HUES64 (cell line): ENCODE data around the gene ZNF644.
"Not testable (repeated sequence)": the region's sequence is repeated elsewhere in the genome, so short reads cannot be mapped to it uniquely, and the experiment has no call there.

Source experiments
- H3K27ac ChIP-seq: 2 replicates; pipeline ENCODE4 v1.7.0; 2013; ENCODE audit warnings: low read depth, low read length, inconsistent platforms
- H3K27me3 ChIP-seq: 2 replicates; pipeline ENCODE4 v1.6.1; 2013; ENCODE audit warnings: mild to moderate bottlenecking, low read length; ENCODE audit not compliant: insufficient read depth
- H3K36me3 ChIP-seq: 2 replicates; pipeline ENCODE4 v1.6.1; 2013; ENCODE audit warnings: mild to moderate bottlenecking, low read length; ENCODE audit not compliant: insufficient read depth
- H3K4me1 ChIP-seq: 2 replicates; pipeline ENCODE4 v1.6.1; 2013; ENCODE audit warnings: mild to moderate bottlenecking, low read length, moderate library complexity; ENCODE audit not compliant: insufficient read depth
- H3K4me3 ChIP-seq: 2 replicates; pipeline ENCODE4 v1.5.1; 2013; ENCODE audit warnings: mild to moderate bottlenecking, low read length, moderate library complexity
- H3K9ac ChIP-seq: 2 replicates; pipeline ENCODE4 v1.6.1; 2013; ENCODE audit warnings: mild to moderate bottlenecking, low read depth, low read length
- H3K9me3 ChIP-seq: 2 replicates; pipeline ENCODE4 v1.6.1; 2013; ENCODE audit warnings: low read depth, low read length; ENCODE audit not compliant: insufficient read depth
- WGBS: fragments of 150-250, 120-280 bp; methylation state at CpG from one replicate; pipeline ENCODE4 v1.1.7; 2013; ENCODE audit warnings: missing lambda C conversion rate; 5-methylcytosine and 5-hydroxymethylcytosine counted together

The ZNF644 gene

DNA sequence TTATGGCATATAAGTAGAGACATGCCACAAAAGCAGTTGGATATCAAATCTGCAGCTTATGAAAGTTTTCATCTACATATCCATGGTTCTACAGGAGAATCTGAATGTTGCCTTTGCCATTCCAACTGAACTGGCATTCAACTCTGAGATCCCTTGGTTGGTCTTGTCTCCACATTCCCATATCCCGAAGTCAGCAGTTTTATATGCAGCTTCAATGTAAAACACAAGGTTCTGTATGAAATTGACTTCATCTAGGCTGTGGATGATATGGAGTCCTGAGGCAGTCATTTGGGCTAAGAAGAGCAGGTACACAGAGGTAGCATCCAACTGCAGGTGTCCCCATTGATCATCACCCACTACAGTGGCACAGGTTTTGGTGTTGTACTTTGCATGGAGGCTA is 129.0 kb downstream of the ZNF644 start:
- H3K27ac ChIP-seq, H3K27me3 ChIP-seq, H3K4me3 ChIP-seq, H3K9ac ChIP-seq, H3K4me1 ChIP-seq, H3K9me3 ChIP-seq, H3K36me3 ChIP-seq: not testable (repeated sequence)
- 100% methylated on average over 1 of the region's 1 CpG for WGBS

GRCh38 chr1:90892196-90892595 is 129.6 kb downstream of the ZNF644 start:
- H3K9ac ChIP-seq, H3K4me3 ChIP-seq, H3K27me3 ChIP-seq, H3K27ac ChIP-seq, H3K36me3 ChIP-seq, H3K4me1 ChIP-seq, H3K9me3 ChIP-seq: not testable (repeated sequence)
- WGBS = 97% methylated on average over 19 of the region's 20 CpGs

DNA sequence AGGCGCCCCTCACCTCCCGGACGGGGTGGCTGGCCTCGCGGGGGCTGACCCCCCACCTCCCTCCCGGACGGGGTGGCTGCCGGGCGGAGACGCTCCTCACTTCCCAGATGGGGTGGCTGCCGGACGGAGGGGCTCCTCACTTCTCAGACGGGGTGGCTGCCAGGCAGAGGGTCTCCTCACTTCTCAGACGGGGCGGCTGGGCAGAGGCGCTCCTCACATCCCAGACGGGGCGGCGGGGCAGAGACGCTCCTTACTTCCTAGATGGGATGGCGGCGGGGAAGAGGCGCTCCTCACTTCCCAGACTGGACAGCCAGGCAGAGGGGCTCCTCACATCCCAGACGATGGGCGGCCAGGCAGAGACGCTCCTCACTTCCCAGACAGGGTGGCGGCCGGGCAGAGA is 130.1 kb downstream of the ZNF644 start:
- not testable (repeated sequence) for H3K4me3 ChIP-seq, H3K27me3 ChIP-seq, H3K27ac ChIP-seq, H3K9me3 ChIP-seq, H3K36me3 ChIP-seq, H3K9ac ChIP-seq, H3K4me1 ChIP-seq
- 99% methylated on average over 25 of the region's 28 CpGs for WGBS

DNA sequence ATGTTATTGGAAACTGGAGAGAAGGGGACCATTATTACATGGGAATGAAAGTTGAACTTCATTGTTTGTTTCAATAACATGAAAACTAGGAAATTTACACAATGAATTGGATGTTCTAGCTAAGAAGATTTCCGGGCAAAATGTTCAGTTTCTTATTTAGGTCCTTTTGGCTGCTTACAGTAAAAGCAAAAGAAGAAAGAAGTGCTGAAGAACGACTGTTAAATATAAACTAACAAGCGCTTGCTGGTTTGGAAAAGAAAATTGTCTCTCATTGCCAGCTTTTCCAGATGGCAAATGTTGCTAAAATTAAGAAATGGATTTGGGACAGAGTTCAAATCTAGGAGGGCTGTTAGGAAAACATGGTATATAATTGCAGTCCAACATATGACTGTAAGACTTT is 139.6 kb downstream of the ZNF644 start:
- H3K4me3 ChIP-seq = no peak overlapping the region
- 63% methylated on average over 3 of the region's 3 CpGs for WGBS
- no peak overlapping the region for H3K9ac ChIP-seq
- peaks cover 44% of the 10 kb centered on the region for H3K9me3 ChIP-seq
- no peaks in the 10 kb centered on the region for H3K27me3 ChIP-seq
- no peak overlapping the region for H3K27ac ChIP-seq
- no peaks in the 10 kb centered on the region for H3K36me3 ChIP-seq
- no peaks in the 10 kb centered on the region for H3K4me1 ChIP-seq

DNA sequence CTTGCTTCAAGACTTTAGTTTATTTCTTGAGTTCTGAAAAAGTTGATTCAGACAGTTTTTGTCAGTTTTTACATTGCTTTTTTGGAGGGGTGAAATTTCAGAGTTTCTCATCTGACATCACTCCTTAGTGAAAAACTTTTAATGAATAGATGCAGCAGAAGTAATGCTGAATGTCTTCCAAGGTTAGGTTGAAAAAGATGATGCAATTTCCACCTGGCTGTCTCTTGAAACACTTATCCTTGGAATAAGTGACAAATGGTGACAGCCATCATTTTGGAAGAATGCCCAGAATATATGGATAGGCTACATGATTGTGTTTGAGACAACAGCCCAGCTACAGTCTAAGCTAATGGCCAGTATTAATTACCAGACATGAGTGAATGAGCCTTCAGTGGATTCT is 140.8 kb downstream of the ZNF644 start:
- no peaks in the 10 kb centered on the region for H3K4me1 ChIP-seq
- no peak overlapping the region for H3K27ac ChIP-seq
- peaks cover 44% of the 10 kb centered on the region for H3K9me3 ChIP-seq
- no peak overlapping the region for H3K4me3 ChIP-seq
- H3K27me3 ChIP-seq = no peaks in the 10 kb centered on the region
- H3K9ac ChIP-seq = no peak overlapping the region
- no peaks in the 10 kb centered on the region for H3K36me3 ChIP-seq

GRCh38 chr1:90879281-90879680 is 142.6 kb downstream of the ZNF644 start:
- no CpG with 5 or more reads among the region's 1 CpG for WGBS

GRCh38 chr1:90876101-90876500 is 145.7 kb downstream of the ZNF644 start:
- Histone ChIP-seq H3K36me3 (no peaks in the 10 kb centered on the region), H3K27me3 (no peaks in the 10 kb centered on the region), H3K4me1 (no peaks in the 10 kb centered on the region), H3K9me3 (peaks cover 29% of the 10 kb centered on the region), H3K27ac (no peak overlapping the region), H3K9ac (no peak overlapping the region), H3K4me3 (no peak overlapping the region)
- WGBS = 99% methylated on average over 2 of the region's 3 CpGs

More at GRCh38 chr1:90879281-90879680, 142.6 kb downstream of the ZNF644 start:
- H3K4me3 ChIP-seq = no peak overlapping the region
- H3K9me3 ChIP-seq = peaks cover 44% of the 10 kb centered on the region
- no peak overlapping the region for H3K9ac ChIP-seq
- no peaks in the 10 kb centered on the region for H3K27me3 ChIP-seq
- no peaks in the 10 kb centered on the region for H3K36me3 ChIP-seq
- H3K27ac ChIP-seq = no peak overlapping the region
- no peaks in the 10 kb centered on the region for H3K4me1 ChIP-seq
